COR-L47 (cell line): ENCODE results near the gene SLC25A26.
"Not testable (repeated sequence)": the region's sequence is repeated elsewhere in the genome, so short reads cannot be mapped to it uniquely, and the experiment has no call there.

ENCODE experiments used
- DNase-seq: peaks from one replicate; lab custom pipeline; 2025; lab: John Stamatoyannopoulos, UW

SLC25A26 gene

GRCh38 chr3:66220602-66221377, at the start of gene SLC25A26:
TSS of gene SLC25A26 (plus strand) at chr3:66221001. CDS start at chr3:66221095, 94 bp downstream.
- peak; percentile 85 for DNase-seq

- DNase-seq: no peak
Measured at GRCh38 chr3:66172394-66172793, 48.4 kb upstream of the SLC25A26 start.

- DNase-seq: no peak
Measured at GRCh38 chr3:66177026-66177425, 43.8 kb upstream of the SLC25A26 start.

- no peak for DNase-seq
Measured at GRCh38 chr3:66178206-66178605, 42.6 kb upstream of the SLC25A26 start.

GRCh38 chr3:66179793-66180192, 41.0 kb upstream of the SLC25A26 start:
- no peak for DNase-seq

GRCh38 chr3:66181764-66182163, 39.0 kb upstream of the SLC25A26 start:
- DNase-seq: no peak

GRCh38 chr3:66182246-66182645, 38.6 kb upstream of the SLC25A26 start:
- no peak for DNase-seq

- DNase-seq: no peak
Measured at GRCh38 chr3:66186545-66186944, 34.3 kb upstream of the SLC25A26 start.

- peak; percentile 72 for DNase-seq
Measured at GRCh38 chr3:66195347-66195783, 25.4 kb upstream of the SLC25A26 start.

GRCh38 chr3:66196633-66197032, 24.2 kb upstream of the SLC25A26 start:
- DNase-seq: no peak

GRCh38 chr3:66198437-66199088, 22.2 kb upstream of the SLC25A26 start:
- DNase-seq: no peak

- no peak for DNase-seq
Measured at GRCh38 chr3:66199089-66199473, 21.7 kb upstream of the SLC25A26 start.

GRCh38 chr3:66200147-66200546, 20.7 kb upstream of the SLC25A26 start:
- no peak for DNase-seq

- DNase-seq: no peak
Measured at GRCh38 chr3:66200786-66201185, 20.0 kb upstream of the SLC25A26 start.

- no peak for DNase-seq
Measured at GRCh38 chr3:66203275-66203674, 17.5 kb upstream of the SLC25A26 start.

- DNase-seq: no peak
Measured at GRCh38 chr3:66206806-66207205, 14.0 kb upstream of the SLC25A26 start.

GRCh38 chr3:66208189-66208588, 12.6 kb upstream of the SLC25A26 start:
- no peak for DNase-seq

GRCh38 chr3:66210687-66211295, 10.0 kb upstream of the SLC25A26 start:
- DNase-seq: no peak

- DNase-seq: no peak
Measured at GRCh38 chr3:66211779-66212178, 9.0 kb upstream of the SLC25A26 start.

- DNase-seq: no peak
Measured at GRCh38 chr3:66215106-66215505, 5.7 kb upstream of the SLC25A26 start.

GRCh38 chr3:66220066-66220465, 735 bp upstream of the SLC25A26 start:
- DNase-seq: no peak

GRCh38 chr3:66224220-66224619, 3.4 kb downstream of the SLC25A26 start:
- DNase-seq: no peak

- DNase-seq: not testable (repeated sequence)
Measured at GRCh38 chr3:66226093-66226492, 5.3 kb downstream of the SLC25A26 start.
